ENCODE results near the gene TH.

TH gene

GRCh38 chr11:2211113-2211971 lies 39.7 kb upstream of the TH start:
- Mint-ChIP-seq H3K4me3 (no peak overlapping the region), H3K27me3 (no peaks in the 10 kb centered on the region), H3K27ac (no peak overlapping the region), H3K36me3 (no peaks in the 10 kb centered on the region), H3K9me3 (no peaks in the 10 kb centered on the region), H3K4me1 (peaks cover 12% of the 10 kb centered on the region)

- Mint-ChIP-seq H3K27me3 (no peaks in the 10 kb centered on the region), H3K9me3 (no peaks in the 10 kb centered on the region), H3K4me3 (no peak overlapping the region), H3K36me3 (no peaks in the 10 kb centered on the region), H3K4me1 (peaks cover 12% of the 10 kb centered on the region), H3K27ac (no peak overlapping the region)
These were observed 38.9 kb upstream of the TH start for GRCh38 chr11:2210366-2211112.

GRCh38 chr11:2209900-2210321 lies 38.3 kb upstream of the TH start:
- H3K27ac Mint-ChIP-seq: no peak overlapping the region
- no peaks in the 10 kb centered on the region for H3K36me3 Mint-ChIP-seq
- H3K4me3 Mint-ChIP-seq: no peak overlapping the region
- H3K9me3 Mint-ChIP-seq: no peaks in the 10 kb centered on the region
- peaks cover 12% of the 10 kb centered on the region for H3K4me1 Mint-ChIP-seq
- no peaks in the 10 kb centered on the region for H3K27me3 Mint-ChIP-seq

- Mint-ChIP-seq H3K36me3 (no peaks in the 10 kb centered on the region), H3K4me1 (peaks cover 12% of the 10 kb centered on the region), H3K9me3 (no peaks in the 10 kb centered on the region), H3K27ac (no peak overlapping the region), H3K4me3 (no peak overlapping the region), H3K27me3 (no peaks in the 10 kb centered on the region)
These were observed 37.8 kb upstream of the TH start for GRCh38 chr11:2209370-2209801.

GRCh38 chr11:2208691-2209369 lies 37.2 kb upstream of the TH start:
- H3K4me3 Mint-ChIP-seq: no peak overlapping the region
- H3K27me3 Mint-ChIP-seq: no peaks in the 10 kb centered on the region
- no peaks in the 10 kb centered on the region for H3K36me3 Mint-ChIP-seq
- no peaks in the 10 kb centered on the region for H3K9me3 Mint-ChIP-seq
- peaks cover 7% of the 10 kb centered on the region for H3K4me1 Mint-ChIP-seq
- no peak overlapping the region for H3K27ac Mint-ChIP-seq

- no peak overlapping the region for H3K4me3 Mint-ChIP-seq
- no peaks in the 10 kb centered on the region for H3K27me3 Mint-ChIP-seq
- H3K4me1 Mint-ChIP-seq: no peaks in the 10 kb centered on the region
- no peaks in the 10 kb centered on the region for H3K36me3 Mint-ChIP-seq
- no peaks in the 10 kb centered on the region for H3K9me3 Mint-ChIP-seq
- no peak overlapping the region for H3K27ac Mint-ChIP-seq
These were observed 36.4 kb upstream of the TH start for GRCh38 chr11:2207773-2208621.

- Mint-ChIP-seq H3K36me3 (no peaks in the 10 kb centered on the region), H3K4me3 (no peak overlapping the region), H3K27ac (no peak overlapping the region), H3K9me3 (no peaks in the 10 kb centered on the region), H3K4me1 (no peaks in the 10 kb centered on the region), H3K27me3 (no peaks in the 10 kb centered on the region)
These were observed 35.6 kb upstream of the TH start for GRCh38 chr11:2207212-2207611.

- H3K27me3 Mint-ChIP-seq: no peaks in the 10 kb centered on the region
These were observed 34.5 kb upstream of the TH start for GRCh38 chr11:2205981-2206690.

GRCh38 chr11:2205214-2205720 lies 33.7 kb upstream of the TH start:
- Mint-ChIP-seq H3K9me3 (no peaks in the 10 kb centered on the region), H3K27me3 (no peaks in the 10 kb centered on the region), H3K27ac (no peak overlapping the region), H3K4me1 (no peaks in the 10 kb centered on the region), H3K36me3 (no peaks in the 10 kb centered on the region), H3K4me3 (no peak overlapping the region)

More at GRCh38 chr11:2205981-2206690, 34.5 kb upstream of the TH start:
- H3K27ac Mint-ChIP-seq: no peak overlapping the region
- no peaks in the 10 kb centered on the region for H3K9me3 Mint-ChIP-seq
- H3K36me3 Mint-ChIP-seq: no peaks in the 10 kb centered on the region
- H3K4me3 Mint-ChIP-seq: no peak overlapping the region
- no peaks in the 10 kb centered on the region for H3K4me1 Mint-ChIP-seq

GRCh38 chr11:2204361-2205213 lies 33.0 kb upstream of the TH start:
- H3K36me3 Mint-ChIP-seq: no peaks in the 10 kb centered on the region
- no peaks in the 10 kb centered on the region for H3K4me1 Mint-ChIP-seq
- H3K4me3 Mint-ChIP-seq: no peak overlapping the region
- H3K27ac Mint-ChIP-seq: no peak overlapping the region
- no peaks in the 10 kb centered on the region for H3K27me3 Mint-ChIP-seq
- H3K9me3 Mint-ChIP-seq: no peaks in the 10 kb centered on the region

- Mint-ChIP-seq H3K27me3 (no peaks in the 10 kb centered on the region), H3K36me3 (no peaks in the 10 kb centered on the region), H3K9me3 (no peaks in the 10 kb centered on the region), H3K27ac (no peak overlapping the region), H3K4me1 (no peaks in the 10 kb centered on the region), H3K4me3 (no peak overlapping the region)
These were observed 32.0 kb upstream of the TH start for GRCh38 chr11:2203440-2204259.

- Mint-ChIP-seq H3K36me3 (no peaks in the 10 kb centered on the region), H3K27ac (no peak overlapping the region), H3K4me1 (no peaks in the 10 kb centered on the region), H3K9me3 (no peaks in the 10 kb centered on the region), H3K4me3 (no peak overlapping the region), H3K27me3 (no peaks in the 10 kb centered on the region)
These were observed 31.4 kb upstream of the TH start for GRCh38 chr11:2202900-2203439.

Measured in activated naive CD4-positive, alpha-beta T cell treated with anti-CD3 and anti-CD28 coated beads, Interleukin-2, amount 50 U/mL, for 24 hours (primary cell).